Stimulated activated naive CD8-positive, alpha-beta T cell treated with anti-CD3 and anti-CD28 coated beads, Interleukin-15, amount 100 ng/mL, for 72 hours (primary cell): ENCODE results near the gene IL34.

Source experiments
- ATAC-seq: fragments of 150-1000 bp; cut with Tn5 transposase; 2 replicates; pipeline ENCODE4 v1.10.0; 2021; ENCODE audit warnings: mild to moderate bottlenecking, moderate library complexity
- DNase-seq, 2 donors: peaks; one replicate each; pipeline ENCODE4 v3.0.0; 2021 to 2022
- H3K27ac Mint-ChIP-seq, 2 donors: one replicate each; pipeline ENCODE4 v1.8.0; 2022; ENCODE audit warnings: mild to moderate bottlenecking in 2 of 2, mixed read lengths in 2 of 2, moderate library complexity in 2 of 2
- H3K27me3 Mint-ChIP-seq: one replicate; pipeline ENCODE4 v1.8.0; 2022; ENCODE audit warnings: mixed read lengths
- H3K4me1 Mint-ChIP-seq: one replicate; pipeline ENCODE4 v1.8.0; 2022; ENCODE audit warnings: mild to moderate bottlenecking, mixed read lengths
- H3K4me3 Mint-ChIP-seq, 2 donors: one replicate each; pipeline ENCODE4 v1.8.0; 2022; ENCODE audit warnings: mild to moderate bottlenecking in 2 of 2, mixed read lengths in 2 of 2, moderate library complexity in 1 of 2
- H3K9me3 Mint-ChIP-seq, 2 donors: one replicate each; pipeline ENCODE4 v1.8.0; 2022; ENCODE audit warnings: mixed read lengths in 2 of 2

Gene IL34

DNA sequence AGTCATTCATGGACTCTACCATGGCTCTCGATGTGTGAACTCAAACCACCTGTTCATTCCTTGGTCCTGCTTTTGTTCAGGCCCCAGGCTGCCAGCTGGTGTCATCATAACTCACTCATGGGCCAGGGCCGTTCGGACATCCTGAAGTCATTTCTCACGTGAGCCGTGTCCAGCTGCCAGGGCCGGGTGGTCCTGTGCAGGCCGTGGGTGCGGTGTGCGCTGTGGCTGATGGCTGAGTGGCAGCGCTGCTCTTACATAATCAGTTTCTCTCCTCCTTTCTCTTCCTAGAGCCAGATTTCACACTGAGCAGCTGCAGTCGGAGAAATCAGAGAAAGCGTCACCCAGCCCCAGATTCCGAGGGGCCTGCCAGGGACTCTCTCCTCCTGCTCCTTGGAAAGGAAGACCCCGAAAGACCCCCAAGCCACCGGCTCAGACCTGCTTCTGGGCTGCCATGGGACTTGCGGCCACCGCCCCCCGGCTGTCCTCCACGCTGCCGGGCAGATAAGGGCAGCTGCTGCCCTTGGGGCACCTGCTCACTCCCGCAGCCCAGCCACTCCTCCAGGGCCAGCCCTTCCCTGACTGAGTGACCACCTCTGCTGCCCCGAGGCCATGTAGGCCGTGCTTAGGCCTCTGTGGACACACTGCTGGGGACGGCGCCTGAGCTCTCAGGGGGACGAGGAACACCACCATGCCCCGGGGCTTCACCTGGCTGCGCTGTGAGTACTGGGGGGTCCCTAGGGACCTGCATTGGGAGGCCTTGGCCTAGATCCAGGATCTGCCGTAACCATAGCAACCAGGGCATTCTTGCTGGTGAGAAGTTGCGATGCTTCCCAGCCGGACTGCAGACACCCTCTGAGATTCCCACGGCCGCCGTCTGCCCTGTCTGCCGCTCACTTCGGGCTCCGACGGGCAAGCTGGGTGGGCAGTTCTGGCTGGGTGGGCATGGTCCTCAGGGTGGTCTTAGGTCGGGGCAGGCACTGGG lies at the start of gene IL34:
Gene IL34 (plus strand): TSS at position 300 of the 982 bp plus-strand sequence. CDS start 389 bp downstream, at position 689.
- DNase-seq (no peak), ATAC-seq (peak; percentile 14)
- H3K4me1 Mint-ChIP-seq: no peaks in the 10 kb centered on the region
- H3K9me3 Mint-ChIP-seq: no peaks in the 10 kb centered on the region
- H3K27me3 Mint-ChIP-seq: no peaks in the 10 kb centered on the region
- H3K27ac Mint-ChIP-seq: no peak within 1 kb of the TSS
- H3K4me3 Mint-ChIP-seq: no peak within 1 kb of the TSS

DNA sequence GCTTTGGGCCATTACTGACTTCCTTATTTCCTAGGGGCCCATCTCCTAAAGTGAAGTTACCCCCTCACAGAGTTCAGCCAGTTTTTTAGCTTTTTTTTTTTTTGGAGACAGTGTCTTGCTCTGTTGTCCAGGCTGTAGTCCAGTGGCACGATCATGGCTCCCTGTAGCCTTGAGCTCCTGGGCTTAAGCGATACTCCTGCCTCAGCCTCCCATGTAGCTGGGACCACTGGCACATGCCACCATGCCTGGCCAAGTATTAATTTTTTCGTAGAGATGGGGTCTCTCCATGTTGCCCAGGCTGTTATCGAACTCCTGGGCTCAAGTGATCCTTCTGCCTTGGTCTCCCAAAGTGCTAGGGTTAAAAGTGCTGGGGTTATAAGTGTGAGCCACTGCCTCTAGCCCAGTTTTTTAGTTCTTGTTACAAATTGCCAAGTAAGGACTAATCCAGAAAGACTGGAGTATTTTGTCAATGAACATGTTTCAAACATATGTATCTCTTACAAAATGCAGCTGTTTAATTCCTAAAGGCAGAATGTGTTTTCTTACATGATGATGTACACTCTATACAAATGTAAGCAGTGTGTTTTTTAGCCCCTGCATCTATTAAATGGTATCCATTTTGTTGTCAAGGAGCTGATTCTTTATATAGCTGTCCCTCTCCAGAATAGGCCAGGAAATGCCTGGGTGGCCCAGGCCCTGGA lies 49.1 kb upstream of the IL34 start:
- no peak for DNase-seq
- H3K9me3 Mint-ChIP-seq: no peaks in the 10 kb centered on the region

DNA sequence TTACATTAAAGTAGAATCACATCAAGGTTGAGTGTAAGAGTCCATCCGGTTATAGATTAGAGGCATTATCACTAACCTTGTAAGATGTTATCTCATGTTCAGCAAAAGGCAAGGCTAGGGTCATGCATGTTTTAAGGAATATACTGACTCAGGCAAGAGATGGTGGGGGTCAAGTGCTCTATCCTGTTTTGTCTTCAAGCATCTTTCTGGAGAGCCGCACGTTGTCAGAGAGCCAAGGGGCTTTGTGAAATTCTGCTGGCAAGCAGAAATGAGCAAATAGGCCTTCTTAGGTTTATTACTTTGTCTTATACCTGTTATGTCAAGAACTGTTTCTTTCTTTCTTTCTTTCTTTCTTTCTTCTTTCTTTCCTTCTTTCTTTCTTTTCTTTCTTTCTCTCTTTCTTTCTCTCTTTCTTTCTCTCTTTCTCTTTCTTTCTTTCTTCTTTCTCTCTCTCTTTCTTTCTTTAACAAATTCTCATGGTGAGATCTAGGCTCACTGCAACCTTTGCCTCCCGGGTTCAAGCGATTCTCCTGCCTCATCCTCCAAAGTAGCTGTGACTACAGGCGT lies 47.3 kb upstream of the IL34 start:
- ATAC-seq (no peak), DNase-seq (no peak)
- no peak overlapping the region for H3K4me3 Mint-ChIP-seq
- H3K4me1 Mint-ChIP-seq: no peaks in the 10 kb centered on the region
- no peak overlapping the region for H3K27ac Mint-ChIP-seq
- no peaks in the 10 kb centered on the region for H3K27me3 Mint-ChIP-seq
- no peaks in the 10 kb centered on the region for H3K9me3 Mint-ChIP-seq

More for the DNA sequence above, 49.1 kb upstream of the IL34 start:
- no peaks in the 10 kb centered on the region for H3K4me1 Mint-ChIP-seq
- no peaks in the 10 kb centered on the region for H3K27me3 Mint-ChIP-seq
- no peak overlapping the region for H3K27ac Mint-ChIP-seq
- no peak overlapping the region for H3K4me3 Mint-ChIP-seq
- ATAC-seq: no peak

DNA sequence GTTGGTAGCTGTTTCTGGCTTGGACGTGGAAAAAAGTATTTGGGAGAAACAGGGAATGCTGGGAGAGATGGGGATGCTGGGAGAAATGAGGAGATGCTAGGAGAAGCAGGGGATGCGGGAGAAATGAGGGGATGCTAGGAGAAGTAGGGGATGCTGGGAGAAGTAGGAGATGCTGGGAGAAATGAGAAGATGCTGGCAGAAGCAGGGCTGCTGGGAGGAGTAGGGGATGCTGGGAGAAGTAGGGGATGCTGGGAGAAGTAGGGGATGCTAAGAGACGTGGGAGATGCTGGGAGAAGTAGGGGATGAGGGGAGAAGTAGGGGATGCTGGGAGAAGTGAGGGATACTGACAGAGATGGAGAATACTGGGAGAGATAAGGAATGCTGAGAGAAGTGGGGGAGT lies 45.6 kb upstream of the IL34 start:
- no peak overlapping the region for H3K4me3 Mint-ChIP-seq
- no peaks in the 10 kb centered on the region for H3K4me1 Mint-ChIP-seq

DNA sequence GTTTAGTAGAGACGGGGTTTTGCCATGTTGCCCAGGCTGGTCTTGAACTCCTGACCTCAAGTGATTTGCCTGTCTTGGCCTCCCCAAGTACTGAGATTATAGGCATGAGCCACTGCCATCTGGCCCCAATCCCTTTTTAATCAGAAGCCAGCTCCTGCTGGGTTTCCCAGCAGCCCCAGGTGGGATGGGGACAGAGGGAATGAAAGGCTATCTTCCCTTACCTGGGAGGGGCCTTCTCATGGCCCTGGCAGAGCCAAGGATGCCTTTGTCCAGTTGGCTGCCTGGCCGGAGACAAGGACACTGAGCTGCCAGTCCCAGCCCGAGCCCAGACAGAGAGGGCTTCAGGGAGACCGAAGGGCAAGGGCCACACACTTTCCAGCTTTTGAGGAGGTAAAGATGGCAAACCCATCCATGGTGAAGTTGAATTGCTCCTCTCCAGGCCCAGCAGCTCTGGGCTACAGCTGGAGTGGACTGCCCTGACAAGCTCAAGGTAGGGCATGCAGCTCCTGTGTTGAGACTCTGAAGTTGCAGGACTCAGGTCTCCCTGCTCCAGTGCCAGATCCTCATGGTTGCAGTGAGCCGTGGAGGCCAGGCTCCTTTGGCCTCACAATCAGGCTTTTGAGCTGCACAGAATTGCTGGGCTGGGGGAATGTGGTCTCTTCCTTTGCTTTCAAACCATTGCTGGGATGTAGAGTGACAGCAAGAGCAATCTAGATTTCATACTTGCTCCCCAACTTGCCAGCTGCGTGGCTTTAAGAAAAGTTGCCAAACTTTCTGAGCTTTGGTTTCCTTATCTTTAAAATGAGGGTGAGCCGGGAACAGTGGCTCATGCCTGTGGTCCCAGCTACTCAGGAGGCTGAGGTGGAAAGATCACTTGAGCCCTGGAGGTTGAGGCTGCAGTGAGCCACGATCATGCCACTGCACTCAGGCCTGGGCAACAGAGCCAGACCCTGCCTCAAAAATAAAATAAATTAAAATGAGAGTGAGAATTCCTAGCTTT lies 44.5 kb upstream of the IL34 start:
- H3K27me3 Mint-ChIP-seq: no peaks in the 10 kb centered on the region
- H3K9me3 Mint-ChIP-seq: no peaks in the 10 kb centered on the region
- no peak overlapping the region for H3K27ac Mint-ChIP-seq
- no peak overlapping the region for H3K4me3 Mint-ChIP-seq
- H3K4me1 Mint-ChIP-seq: no peaks in the 10 kb centered on the region
- DNase-seq (no peak), ATAC-seq (no peak)

More for the DNA sequence above, 45.6 kb upstream of the IL34 start:
- ATAC-seq: no peak
- no peak for DNase-seq
- Mint-ChIP-seq H3K27ac (peak overlapping the region in 1 of 2 donors; percentile 8), H3K27me3 (no peaks in the 10 kb centered on the region), H3K9me3 (no peaks in the 10 kb centered on the region)

DNA sequence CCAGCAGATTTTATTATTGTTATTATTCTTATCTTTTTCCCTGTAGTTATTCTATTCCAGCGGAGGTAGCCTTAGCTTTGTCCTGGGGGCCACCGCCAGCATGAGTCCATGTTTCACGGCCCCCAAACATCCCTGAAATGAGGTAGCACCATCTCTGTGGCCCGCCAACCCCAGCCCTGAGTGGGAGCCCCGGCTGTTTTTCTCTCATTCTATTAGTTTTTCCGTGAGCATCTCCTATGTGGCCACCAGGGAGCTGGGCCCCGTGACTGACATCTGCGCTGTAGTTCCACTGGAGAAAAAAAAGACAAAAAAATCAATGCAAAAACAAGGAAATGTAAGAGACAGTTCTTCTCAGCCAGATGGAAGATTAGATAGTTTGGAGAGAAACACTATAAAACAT lies 43.5 kb upstream of the IL34 start:
- DNase-seq (no peak), ATAC-seq (no peak)
- no peaks in the 10 kb centered on the region for H3K9me3 Mint-ChIP-seq
- no peak overlapping the region for H3K4me3 Mint-ChIP-seq
- H3K27me3 Mint-ChIP-seq: no peaks in the 10 kb centered on the region
- no peak overlapping the region for H3K27ac Mint-ChIP-seq
- no peaks in the 10 kb centered on the region for H3K4me1 Mint-ChIP-seq

DNA sequence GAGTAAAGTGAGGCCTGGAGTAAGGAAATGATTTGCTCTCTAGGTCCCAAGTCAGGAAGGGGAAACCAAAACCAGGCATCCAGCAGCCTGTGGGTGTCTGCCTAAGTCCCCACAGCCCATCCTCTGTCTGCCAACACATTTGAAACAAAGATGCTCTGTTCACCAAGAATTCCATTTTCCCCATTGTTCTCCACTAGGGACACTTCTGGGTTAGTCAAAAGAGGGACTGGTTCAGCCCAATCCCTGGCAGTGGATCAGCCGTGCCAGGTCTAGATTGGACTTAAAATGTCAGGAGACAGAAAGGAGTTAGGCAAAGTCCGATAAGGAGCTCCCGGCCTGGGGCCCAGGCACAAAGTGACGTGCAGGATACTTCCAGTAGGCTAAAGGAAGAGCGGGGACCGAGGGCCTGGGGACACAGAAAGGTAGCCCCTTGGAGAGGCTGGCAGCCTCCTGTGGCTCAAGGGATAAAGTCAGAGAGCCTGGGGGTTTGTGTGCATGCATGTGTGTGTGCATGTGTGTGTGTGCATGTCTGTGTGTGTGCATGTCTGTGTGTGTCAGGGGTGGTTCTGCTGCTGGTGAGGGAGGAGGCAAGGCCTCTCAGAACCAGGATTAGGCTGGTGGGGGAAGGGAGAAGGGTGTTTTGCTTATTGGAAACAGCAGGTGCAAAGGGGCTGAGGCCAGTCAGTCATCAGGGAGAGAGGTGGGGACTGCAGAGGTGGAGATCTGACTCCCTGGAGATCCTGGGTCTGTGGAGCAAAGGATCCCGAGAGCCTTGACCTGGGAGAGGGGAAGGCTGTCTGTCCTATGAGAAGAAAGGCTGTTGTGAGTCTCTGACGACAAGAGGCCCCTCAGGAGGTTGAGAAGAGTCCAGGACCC lies 41.7 kb upstream of the IL34 start:
- H3K27me3 Mint-ChIP-seq: no peaks in the 10 kb centered on the region
- ATAC-seq (no peak), DNase-seq (no peak)
- no peak overlapping the region for H3K4me3 Mint-ChIP-seq
- H3K27ac Mint-ChIP-seq: peak overlapping the region in 1 of 2 donors; percentile 31
- no peaks in the 10 kb centered on the region for H3K4me1 Mint-ChIP-seq
- no peaks in the 10 kb centered on the region for H3K9me3 Mint-ChIP-seq

DNA sequence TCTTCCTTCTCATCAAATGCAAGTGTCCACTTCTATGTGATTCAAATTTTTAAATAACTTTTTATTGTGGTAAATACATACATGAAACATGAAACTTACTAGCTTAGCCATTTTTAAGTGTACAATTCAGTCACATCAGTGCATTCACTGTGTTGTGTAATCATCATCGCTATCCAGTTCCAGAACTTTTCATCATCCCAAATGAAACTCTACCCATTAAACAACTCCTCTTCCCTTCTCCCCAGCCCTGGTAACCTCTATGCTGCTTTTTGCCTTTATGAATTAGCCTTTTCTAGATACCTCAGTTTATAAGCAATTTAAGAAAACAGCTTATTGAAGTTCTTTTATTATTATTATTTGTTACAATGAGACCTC lies 41.1 kb upstream of the IL34 start:
- Mint-ChIP-seq H3K4me1 (no peaks in the 10 kb centered on the region), H3K4me3 (no peak overlapping the region), H3K27ac (peak overlapping the region in 1 of 2 donors; percentile 48), H3K27me3 (no peaks in the 10 kb centered on the region), H3K9me3 (no peaks in the 10 kb centered on the region)
- DNase-seq: no peak
- ATAC-seq: no peak

DNA sequence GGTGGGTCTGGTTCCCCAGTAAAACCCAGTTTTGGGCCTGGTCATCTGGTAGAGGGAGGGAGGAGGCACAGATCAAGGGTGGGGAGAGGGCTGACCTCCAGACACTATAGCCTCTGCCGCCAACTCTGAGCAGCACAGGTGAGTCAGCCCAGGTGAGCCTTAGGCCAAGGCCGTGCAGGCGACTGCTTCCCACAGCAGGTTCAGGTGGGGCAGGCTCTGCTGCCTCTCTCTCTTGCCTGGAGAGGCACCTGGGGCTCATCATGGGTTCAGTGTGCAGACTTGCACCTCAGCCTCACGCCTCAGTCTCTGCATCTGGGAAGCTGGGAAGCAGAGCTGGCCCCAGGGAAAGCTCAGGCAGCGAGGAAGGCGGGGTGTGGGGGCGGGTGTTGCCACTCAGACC lies 37.8 kb upstream of the IL34 start:
- no peaks in the 10 kb centered on the region for H3K27me3 Mint-ChIP-seq
- no peak for DNase-seq
- H3K9me3 Mint-ChIP-seq: no peaks in the 10 kb centered on the region
- no peak overlapping the region for H3K27ac Mint-ChIP-seq
- H3K4me3 Mint-ChIP-seq: no peak overlapping the region
- ATAC-seq: no peak
- H3K4me1 Mint-ChIP-seq: no peaks in the 10 kb centered on the region

DNA sequence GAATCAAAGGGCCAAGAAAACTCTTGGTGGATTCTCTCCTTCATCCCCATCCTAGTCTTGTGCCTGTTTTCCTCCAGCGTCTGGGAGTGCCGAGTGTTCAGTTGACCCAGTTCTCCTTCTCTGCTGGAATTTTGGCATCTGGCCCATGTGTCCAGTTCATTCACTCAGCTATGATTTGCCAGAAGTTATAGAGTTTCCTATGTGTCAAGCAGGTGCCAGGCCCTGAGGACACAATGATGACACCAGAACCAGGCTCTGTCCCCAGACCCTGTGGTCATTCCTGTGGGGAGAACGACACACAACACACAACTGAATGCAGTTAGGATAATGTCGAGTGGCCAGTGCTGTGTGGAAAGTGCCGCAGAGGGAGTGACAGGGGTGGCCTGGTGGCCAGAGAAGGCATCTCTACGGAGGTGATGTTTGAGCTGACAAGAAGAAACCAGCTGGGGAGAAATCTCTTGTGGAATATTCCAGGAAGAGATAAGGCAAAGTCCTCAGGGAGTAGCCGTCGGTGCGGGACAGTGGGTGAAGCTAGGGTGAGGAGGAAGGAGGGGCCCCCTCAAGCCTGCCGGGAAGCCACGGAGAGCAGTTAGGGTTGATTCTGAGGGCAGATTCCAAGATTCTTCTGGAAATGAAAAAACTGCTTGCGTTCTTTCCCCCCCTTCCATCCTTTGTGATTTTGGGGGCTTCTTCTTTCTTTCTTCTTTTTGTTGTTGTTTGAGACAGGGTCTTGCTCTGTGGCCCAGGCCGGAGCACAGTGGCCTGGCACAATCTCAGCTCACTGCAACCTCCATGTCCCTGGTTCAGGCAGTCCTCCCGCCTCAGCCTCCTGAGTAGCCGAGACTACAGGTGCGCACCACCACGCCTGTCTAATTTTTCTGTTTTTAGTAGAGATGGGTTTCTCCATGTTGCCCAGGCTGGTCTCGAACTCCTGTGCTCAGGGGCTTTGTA lies 35.8 kb upstream of the IL34 start:
- ATAC-seq: no peak
- no peaks in the 10 kb centered on the region for H3K27me3 Mint-ChIP-seq
- no peak overlapping the region for H3K27ac Mint-ChIP-seq
- no peak overlapping the region for H3K4me3 Mint-ChIP-seq
- no peaks in the 10 kb centered on the region for H3K9me3 Mint-ChIP-seq
- DNase-seq: no peak
- no peaks in the 10 kb centered on the region for H3K4me1 Mint-ChIP-seq

DNA sequence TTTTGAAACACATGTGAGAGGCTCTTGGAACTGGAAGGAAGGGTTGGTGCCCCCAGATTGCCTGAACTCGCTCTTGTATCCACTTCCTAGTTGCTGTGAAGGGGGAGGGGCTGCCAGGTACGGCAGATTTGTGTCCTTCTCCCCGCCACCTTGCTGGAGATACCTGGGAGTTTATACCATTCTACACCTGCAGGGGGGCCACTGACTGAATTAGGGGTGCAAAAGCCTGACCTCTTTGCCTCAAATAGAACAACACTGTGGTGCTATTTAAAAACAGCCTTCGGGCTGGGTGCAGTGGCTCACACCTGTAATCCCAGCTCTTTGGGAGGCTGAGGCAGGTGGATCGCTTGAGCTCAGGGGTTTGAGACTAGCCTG lies 35.1 kb upstream of the IL34 start:
- Mint-ChIP-seq H3K4me1 (no peaks in the 10 kb centered on the region), H3K27ac (no peak overlapping the region), H3K4me3 (no peak overlapping the region), H3K27me3 (no peaks in the 10 kb centered on the region), H3K9me3 (no peaks in the 10 kb centered on the region)
- ATAC-seq: no peak
- DNase-seq: no peak

DNA sequence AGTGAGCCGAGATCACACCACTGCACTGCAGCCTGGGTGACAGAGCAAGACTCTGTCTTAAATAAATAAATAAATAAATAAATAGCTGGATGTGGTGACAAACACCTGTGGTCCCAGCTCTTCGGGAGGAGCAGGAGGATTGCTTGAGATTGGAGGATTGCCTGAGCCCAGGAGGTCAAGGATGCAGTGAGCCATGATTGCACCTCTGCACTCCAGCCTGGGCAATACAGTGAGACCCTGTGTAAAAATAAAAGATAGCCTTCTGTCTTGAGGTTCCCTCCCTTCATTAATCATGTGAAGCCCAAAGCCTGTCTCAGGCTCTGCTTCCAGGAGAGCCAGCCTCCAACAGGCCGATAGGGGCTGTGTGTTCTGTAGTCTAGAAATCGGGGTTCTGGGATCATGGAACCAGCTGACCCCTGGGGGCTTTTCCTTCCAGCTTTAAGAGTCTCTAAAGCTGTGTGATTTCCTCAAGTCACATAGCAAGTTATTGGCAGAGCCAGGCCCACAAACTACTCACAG lies 34.5 kb upstream of the IL34 start:
- H3K9me3 Mint-ChIP-seq: no peaks in the 10 kb centered on the region
- no peaks in the 10 kb centered on the region for H3K4me1 Mint-ChIP-seq
- no peak for DNase-seq
- no peak overlapping the region for H3K27ac Mint-ChIP-seq
- ATAC-seq: no peak
- H3K4me3 Mint-ChIP-seq: no peak overlapping the region
- H3K27me3 Mint-ChIP-seq: no peaks in the 10 kb centered on the region

DNA sequence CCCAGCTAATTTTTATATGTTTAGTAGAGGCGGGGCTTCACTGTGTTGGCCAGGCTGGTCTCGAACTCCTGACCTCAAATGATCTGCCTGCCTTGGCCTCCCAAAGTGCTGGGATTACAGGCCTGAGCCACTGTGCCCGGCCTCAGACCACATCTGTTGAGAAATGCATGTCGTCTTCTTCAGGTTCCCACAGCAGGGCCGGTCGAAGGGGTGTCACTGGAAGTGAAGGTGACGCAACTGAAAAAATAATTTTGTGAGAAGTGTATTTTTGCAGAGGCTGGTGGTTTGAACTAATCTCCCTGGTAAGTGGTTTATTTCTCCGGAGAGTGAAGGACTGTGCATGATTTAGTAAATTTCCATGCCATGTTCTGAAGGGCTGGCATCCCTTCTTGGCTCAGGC lies 33.4 kb upstream of the IL34 start:
- Mint-ChIP-seq H3K27me3 (no peaks in the 10 kb centered on the region), H3K4me3 (no peak overlapping the region), H3K27ac (no peak overlapping the region), H3K9me3 (no peaks in the 10 kb centered on the region), H3K4me1 (no peaks in the 10 kb centered on the region)
- DNase-seq (no peak), ATAC-seq (no peak)
